ENCODE data around the gene MCL1. TPM values are rescaled to one million over a fixed set of nuclear protein-coding genes. Genes with fewer than 3 reads are reported as not detected.
"Not testable (repeated sequence)": the region's sequence is repeated elsewhere in the genome, so short reads cannot be mapped to it uniquely, and the experiment has no call there.

Gene MCL1
- total RNA-seq, 1 experiment from 2014 or later = 574 TPM

DNA sequence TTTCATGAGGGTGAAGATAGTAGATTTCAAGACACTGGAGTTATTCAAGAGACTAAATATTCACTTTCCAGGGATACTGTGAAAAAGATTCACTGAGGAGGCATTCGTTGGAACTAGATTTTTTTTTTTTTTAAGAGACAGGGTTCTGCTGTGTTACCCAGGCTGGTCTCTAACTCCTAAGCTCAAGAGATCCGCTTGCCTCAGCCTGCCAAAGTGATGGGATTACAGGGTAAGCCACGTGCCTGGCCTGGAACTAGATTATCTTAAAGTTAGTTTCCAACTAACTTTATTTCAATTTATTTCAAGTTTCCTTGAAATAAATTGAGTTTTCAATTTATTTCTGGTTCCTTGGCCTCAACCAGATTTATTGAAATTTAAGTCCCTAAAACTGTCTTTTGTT, 24.3 kb upstream of the MCL1 start:
- DNase-seq (ENCODE audit: extremely low read depth, low read depth) = no peak

DNA sequence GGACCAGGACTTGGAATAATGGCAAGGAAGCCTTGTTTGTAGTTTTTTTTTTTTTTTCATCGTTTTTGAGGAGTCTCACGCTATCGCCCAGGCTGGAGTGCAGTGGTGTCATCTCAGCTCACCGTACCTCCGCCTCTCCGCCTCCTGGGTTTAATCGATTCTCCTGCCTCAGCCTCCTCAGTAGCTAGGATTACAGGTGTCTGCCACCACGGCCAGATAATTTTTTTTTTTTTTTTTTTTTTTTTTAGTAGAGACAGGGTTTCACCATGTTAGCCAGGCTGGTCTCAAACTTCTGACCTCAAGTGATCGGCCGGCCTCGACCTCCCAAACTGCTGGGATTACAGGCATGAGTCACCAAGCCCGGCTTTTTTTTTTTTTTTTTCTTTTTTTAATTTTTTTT, 23.0 kb upstream of the MCL1 start:
- DNase-seq (ENCODE audit: extremely low read depth, low read depth) = not testable (repeated sequence)

DNA sequence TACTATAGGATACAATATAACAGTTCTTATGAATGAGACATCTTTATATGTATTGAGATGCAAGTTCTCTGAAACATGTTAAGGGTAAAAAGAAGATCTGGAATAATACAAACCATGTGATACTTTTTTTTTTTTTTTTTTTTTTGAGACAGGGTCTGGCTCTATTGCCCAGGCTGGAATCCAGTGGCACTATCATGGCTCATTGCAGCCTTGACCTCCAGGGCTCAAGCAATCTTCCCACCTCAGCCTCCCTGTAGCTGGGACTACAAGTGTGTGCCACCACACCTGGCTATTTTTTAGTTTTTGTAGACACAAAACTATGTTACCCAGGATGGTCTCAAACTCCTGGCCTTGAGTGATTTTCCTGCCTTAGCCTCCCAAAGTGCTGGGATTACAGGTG, 22.1 kb upstream of the MCL1 start:
- DNase-seq (ENCODE audit: extremely low read depth, low read depth) = no peak

DNA sequence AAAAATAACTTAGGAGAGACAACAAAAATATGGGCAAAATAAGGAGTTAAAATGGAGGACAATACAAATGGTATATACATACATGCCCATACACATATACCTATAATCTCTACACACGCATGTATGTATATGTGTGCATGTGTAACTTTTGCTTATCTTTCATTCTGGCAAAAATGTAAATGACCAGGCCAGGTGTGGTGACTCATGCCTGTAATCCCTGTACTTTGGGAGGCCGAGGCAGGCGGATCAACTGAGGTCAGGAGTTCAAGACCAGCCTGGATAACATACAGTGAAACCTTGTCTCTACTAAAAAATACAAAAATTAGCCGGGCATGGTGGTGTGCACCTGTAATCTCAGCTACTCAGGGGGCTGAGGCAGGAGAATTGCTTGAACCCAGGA, 18.9 kb upstream of the MCL1 start:
- DNase-seq (ENCODE audit: extremely low read depth, low read depth) = not testable (repeated sequence)

DNA sequence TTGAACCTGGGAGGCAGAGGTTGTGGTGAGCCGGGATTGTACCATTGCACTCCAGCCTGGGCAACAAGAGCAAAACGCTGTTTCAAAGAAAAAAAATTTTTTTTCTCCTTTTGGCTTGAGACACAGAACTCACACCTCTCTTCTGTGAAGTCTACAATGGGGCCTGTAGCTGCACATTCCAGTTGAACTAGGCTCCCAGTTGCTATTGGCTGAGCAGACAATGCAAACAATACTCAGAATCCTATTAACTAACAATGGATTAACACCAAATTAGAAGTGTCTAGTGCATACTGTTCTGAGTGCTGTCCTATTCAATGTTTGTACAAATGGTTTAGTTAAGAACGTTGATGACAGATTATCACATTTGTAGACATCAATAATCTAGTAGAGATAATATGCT, 17.6 kb upstream of the MCL1 start:
- DNase-seq (ENCODE audit: extremely low read depth, low read depth) = no peak

DNA sequence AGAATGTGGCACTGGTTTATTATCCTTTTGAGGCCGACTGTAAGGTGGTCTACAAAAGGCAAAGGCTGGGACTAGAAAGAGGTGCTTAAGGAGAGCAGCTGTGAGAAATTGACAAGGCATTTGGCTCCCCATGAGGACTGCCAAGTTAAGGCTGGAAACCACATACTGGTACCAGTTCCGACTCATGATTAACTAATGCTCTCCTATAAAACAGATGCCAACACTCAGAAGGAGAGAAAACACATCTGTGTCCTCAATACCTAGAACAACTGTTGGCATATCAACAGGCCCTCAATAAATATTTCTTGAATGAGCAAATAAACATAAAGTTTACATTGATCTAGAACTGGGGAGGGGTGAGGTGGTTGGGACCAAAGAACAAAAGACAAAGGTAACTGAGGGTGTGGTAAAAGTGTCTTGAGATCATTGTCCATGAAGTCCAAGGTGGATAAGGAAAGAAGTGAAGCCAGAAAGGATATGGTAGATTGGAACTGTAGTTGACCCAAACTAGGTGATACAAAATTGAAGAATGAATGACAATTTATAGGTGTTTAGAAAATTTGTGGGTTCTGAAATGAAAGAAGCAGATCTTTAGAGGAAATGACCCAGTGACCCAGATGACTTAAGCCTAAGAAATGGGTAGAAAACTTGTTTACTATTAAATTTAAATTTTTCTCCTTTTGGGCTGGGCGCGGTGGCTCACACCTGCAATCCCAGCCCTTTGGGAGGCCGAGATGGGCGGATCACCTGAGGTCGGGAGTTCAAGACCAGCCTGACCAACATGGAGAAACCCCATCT, 16.9 kb upstream of the MCL1 start:
- DNase-seq (ENCODE audit: extremely low read depth, low read depth) = no peak

DNA sequence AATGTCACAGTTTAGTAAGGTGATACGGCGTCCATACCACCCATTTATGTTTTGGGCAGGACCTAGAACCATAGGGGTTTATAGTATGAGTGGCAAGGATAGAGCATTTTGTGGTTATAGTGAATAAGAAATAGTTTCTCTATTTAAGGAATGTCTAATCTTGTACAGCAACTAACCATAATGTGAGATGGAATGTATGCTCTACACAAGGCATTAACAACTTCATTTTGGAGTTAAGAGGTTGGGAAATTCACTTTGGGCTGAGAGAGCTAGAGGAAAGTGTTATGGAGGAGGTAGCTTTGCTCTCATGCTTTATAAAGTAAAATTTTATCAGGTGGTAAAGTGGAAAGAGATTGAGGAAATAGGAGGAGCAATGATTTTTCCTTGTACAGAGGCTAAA, 3.0 kb upstream of the MCL1 start:
- no peak for DNase-seq (ENCODE audit: extremely low read depth, low read depth)

DNA sequence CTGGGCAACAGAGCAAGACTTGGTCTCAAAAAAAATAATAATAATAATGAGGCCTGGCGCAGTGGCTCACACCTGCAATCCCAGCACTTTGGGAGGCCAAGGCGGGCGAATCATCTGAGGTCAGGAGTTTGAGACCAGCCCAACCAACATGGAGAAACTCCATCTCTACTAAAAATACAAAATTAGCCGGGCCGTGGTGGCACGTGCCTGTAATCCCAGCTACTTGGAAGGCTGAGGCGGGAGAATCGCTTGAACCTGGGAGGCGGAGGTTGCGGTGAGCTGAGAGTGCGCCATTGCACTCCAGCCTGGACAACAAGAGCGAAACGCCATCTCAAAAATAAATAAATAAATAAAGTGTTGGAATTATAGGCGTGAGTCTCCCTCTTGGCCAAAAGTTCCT, 2.6 kb upstream of the MCL1 start:
- DNase-seq (ENCODE audit: extremely low read depth, low read depth) = not testable (repeated sequence)

DNA sequence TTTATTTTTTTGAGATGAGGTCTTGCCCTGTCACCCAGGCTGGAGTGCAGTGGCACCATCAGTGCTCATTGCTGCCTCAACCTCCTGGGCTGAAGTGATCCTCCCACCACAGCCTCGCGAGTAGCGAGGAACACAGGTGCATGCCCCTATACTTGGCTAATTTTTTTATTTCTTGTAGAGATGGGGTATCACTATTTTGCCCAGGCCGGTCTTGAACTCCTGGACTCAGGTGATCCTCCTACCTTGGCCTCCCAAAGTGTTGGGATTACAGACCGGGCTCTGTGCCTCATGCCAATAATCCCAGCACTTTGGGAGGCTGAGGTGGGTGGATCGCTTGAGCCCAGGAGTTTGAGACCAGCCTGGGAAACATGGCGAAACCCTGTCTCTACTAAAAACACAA, 2.0 kb upstream of the MCL1 start:
- not testable (repeated sequence) for DNase-seq (ENCODE audit: extremely low read depth, low read depth)

DNA sequence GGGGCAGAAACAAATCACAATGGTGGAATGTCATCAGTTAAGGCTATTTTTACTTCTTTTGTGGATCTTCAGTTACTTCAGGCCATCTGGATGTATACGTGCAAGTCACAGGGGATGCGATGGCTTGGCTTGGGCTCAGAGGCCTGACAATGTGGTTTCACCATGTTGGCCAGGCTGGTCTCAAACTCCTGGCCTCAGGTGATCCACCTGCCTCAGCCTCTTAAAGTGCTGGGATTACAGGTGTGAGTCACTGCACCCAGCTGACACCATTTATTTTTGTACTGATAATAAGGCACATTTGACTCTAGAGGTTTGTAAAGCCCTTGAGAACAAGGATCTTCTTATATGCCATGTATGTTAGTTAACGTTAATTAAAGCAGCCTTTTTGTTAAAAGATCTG, 1.6 kb upstream of the MCL1 start:
- not testable (repeated sequence) for DNase-seq (ENCODE audit: extremely low read depth, low read depth)

DNA sequence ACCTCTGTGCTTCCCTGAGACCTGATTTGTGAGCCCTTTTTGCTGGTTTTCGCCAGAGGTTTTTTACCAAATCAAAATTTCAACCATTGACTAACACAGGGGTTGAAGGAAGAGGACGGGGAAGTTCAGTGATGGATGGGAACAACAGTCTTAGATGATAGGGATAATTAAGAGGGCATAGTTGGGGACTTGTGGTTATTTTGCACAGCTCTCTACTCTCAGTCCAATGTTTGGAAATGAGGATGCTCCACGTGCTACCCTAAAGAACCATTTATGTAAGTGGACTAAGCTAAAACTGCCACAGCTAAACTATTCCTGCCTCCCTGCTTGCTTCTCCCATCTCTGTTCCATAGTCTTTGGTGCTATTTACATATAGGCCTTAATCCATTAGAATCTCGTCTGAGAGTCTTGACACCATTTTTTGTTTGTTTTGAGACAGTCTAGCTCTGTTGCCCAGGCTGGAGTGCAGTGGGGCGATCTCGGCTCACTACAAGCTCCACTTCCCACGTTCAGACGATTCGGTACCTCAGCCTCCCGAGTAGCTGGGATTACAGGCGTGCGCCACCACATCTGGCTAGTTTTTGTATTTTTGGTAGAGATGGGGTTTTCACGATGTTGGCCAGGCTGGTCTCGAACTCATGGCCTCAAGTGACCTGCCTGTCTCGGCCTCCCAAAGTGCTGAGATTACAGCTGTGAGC, 684 bp upstream of the MCL1 start:
- no peak for DNase-seq (ENCODE audit: extremely low read depth, low read depth)

DNA sequence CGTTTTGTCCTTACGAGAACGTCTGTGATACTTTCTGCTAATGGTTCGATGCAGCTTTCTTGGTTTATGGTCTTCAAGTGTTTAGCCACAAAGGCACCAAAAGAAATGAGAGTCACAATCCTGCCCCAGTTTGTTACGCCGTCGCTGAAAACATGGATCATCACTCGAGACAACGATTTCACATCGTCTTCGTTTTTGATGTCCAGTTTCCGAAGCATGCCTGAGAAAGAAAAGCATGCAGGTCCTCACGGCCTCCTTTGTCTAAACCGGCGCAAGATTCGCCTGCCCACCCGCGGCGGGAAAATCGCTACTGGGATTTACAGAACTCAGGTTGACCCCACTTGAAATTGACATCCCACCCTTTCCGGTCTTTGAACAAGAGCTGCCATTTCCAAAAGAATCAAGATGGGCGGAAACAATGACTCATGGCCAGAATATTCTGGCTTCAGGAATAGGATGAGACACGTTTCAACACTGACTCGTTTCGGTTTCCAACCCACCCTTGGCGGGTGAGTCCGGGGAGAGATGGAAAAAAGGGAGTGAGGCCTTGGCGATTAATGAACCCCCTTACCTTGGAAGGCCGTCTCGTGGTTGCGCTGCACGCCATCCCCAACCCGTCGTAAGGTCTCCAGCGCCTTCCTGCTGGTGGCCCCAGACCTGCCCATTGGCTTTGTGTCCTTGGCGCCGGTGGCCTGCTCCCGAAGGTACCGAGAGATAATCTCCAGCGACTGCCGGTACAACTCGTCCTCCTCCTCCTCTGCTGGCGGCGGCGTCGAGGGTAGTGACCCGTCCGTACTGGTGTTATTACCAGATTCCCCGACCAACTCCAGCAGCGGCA, 919 bp downstream of the MCL1 start:
- peak; percentile 86 for DNase-seq (ENCODE audit: extremely low read depth, low read depth)

DNA sequence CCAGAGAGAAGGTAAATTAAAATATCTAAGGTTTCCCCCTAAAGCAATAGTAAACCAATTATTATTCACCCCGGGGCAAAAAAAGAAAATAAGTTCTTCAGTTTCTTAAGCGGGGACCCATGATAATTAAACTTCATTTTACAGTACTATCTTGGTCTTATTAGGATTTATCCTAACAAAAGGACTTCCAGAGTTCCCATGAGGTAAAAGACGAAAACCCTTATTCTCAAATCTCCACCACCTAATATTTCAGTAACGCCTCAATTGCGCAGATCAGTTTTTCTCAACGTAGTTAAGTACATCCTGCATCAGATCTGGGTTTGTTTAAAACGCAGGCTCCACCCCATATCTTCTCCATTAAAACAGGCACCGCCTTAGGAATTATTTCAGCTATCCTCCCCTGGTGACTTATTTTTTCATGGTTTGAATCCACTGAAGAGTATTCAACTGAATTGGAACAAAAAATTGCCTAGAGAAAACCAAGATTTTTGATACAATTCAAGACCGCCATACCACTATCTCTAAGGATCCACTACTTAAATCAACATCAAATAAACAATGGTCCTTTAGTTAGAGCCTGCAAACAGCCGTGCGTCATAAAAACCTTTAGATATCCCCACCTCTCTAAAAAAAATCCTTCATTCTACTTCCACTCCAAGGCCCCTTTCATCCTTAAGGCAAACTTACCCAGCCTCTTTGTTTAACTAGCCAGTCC, 1.7 kb downstream of the MCL1 start:
- DNase-seq (ENCODE audit: extremely low read depth, low read depth) = no peak

DNA sequence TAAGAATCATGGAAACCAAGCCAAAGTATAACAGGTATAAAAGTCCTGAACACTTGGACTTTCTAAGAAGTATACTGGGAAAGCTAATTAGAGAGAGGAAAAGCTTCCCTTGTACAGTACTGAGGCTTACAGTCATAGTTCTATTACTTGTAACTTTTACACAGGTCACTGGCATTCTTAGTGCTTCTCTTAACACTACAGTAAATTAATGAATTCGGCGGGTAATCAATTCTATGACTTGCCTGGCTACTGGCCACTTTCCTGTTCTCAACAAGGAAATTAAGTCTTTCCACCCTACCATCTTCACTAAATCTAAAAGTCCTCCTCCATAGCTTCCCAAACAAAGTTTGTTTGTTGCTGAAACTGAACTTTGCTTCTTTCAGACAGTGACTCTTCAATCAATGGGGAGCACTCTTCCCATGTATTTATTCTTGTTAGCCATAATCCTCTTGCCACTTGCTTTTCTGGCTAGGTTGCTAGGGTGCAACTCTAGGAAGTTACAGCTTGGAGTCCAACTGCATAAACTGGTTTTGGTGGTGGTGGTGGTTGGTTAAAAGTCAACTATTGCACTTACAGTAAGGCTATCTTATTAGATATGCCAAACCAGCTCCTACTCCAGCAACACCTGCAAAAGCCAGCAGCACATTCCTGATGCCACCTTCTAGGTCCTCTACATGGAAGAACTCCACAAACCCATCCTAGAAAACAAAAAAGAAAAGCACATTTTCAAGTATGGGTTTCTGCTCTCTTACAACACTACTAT, 2.4 kb downstream of the MCL1 start:
- no peak for DNase-seq (ENCODE audit: extremely low read depth, low read depth)

DNA sequence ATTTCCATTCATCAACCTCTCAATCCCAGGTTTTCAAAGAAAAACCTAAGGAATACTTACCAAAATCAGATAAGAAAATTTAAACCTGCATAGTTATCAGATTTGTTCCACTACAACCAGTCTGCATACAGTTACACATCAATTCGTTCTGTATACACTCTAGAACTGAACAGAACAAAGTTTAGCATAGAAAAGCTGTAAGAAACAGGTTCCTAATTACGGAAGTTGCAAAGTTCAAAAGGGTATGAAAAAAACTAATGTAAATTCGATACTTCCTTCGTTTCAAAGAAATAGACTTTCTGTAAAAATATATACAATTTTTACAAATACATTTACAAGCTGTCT, 3.1 kb downstream of the MCL1 start:
- no peak for DNase-seq (ENCODE audit: extremely low read depth, low read depth)

DNA sequence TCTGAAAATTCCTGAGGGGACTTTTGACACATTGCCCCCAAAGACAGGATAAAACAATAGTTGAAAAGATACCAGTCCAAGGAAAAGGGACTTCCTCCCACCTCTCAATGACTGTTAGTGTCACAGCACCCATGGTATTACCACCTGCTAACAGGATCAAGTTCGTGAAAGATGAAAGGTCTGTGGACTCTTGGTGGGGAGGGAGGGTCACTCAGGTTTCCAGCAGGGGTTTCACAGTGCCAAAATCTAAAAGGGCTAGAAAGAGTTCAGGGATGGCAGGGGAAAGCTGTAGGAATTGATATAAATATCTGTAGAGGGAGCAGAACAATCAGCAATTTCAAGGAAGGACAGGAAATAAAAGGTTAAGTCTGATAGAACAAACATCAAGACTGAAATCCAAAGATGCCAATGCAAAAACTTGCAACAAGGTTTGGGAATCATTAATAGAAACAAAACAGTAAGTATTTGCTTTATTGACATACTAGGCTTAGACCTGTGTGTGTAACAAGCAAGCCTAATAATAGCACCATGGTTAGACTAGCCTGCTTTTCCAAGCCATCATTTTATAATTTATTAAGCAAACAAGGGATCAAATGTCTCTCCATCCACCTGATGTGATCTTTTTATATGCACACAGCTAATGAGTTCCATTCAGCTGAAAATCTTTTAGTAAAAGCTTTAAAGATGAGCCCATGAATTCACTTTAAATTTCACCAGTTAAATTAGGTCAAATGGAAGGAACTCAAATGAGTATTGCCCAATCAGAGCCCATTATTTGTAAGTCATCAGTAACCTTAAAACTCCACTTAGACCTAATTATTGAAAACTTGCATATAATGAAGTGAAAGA, 3.7 kb downstream of the MCL1 start:
- DNase-seq (ENCODE audit: extremely low read depth, low read depth) = no peak

DNA sequence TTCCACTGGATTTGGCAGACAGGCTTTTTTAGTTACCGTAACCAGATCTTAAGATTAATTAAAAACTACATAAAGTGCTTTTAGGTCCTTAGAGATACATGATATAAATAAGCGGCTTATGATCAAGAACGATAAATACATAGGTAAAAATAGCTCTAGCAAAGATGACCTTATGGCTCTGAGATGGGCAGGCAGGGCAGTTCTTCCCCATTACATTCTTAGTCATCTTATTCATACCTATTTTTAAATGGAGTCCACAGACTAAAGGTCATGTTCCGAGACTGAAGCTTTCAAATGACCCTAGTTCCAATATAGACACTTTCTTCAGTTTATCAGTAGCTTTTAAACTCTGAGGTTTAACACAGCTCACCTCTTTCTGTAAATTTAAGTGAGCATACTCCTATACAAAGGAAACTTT, 4.3 kb downstream of the MCL1 start:
- no peak for DNase-seq (ENCODE audit: extremely low read depth, low read depth)

DNA sequence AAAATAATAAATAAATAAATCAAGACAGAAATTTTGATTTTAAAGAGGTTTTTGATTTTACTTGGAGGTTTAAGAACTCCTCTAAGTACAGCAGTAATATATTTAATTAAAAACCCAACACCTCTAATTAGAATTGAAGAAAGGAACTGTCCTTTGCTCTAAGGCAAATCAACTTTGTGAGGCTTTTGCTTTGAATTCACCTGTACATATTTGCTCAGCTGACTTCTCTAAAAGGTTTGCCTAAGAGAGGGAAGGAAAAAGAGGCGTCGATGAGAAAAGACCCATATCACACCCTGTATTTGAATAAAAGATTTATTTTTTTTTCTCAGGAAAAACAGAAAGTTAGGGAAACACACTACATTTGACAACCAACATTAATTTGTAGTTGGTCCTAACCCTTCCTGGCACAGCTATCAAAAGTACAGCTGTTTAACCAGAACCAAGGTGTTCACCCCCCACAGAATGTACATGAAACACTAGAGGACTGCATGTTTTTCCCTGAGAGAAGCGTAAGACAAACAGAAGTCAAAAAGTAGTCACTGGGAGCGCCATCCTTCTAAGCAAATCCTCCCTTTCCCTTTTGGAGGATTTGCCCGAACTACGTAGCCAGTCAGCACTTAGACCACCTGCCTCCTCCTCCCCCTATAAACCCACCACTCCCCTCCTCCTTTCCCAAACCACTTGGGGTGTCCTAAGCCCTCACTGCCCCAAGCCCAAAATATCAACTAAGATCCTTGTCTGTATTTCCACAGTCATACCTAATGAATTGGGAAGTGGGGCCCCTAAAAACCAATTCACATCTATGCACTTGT, 4.9 kb downstream of the MCL1 start:
- no peak for DNase-seq (ENCODE audit: extremely low read depth, low read depth)

Data from NCI-H460 (cell line).